Ureter (tissue), 1 donor: ENCODE data around the gene DOLPP1. TPM values are rescaled to one million over a fixed set of nuclear protein-coding genes. Genes with fewer than 3 reads are reported as not detected.
A peak's percentile ranks its signal among the peaks of the same experiment; 100 is the strongest.

Source experiments
- DNase-seq: peaks from one replicate; pipeline ENCODE4 v3.0.0-alpha.2; 2020; ENCODE audit warnings: low spot score
- total RNA-seq: library from RNA; stranded (reverse); gene quantifications from one replicate; pipeline ENCODE4 v1.2.4, GENCODE V29; 2023
- donor health status: DM: yes; HTN: yes; CAD: no.

The DOLPP1 gene
- total RNA-seq, 1 donor from 2014 or later: 18.2 TPM

GRCh38 chr9:129139233-129139992, 58.5 kb downstream of the DOLPP1 start:
- DNase-seq: peak; percentile 92

GRCh38 chr9:129139993-129140396, 59.1 kb downstream of the DOLPP1 start:
- DNase-seq: peak; percentile 95

Other genes starting within 250 kb of the DOLPP1 start
- gene KYAT1, start 199.2 kb upstream of the DOLPP1 start, total RNA-seq: 13.0 TPM
- gene LRRC8A, start 199.0 kb upstream of the DOLPP1 start, total RNA-seq: 37.1 TPM
- gene PHYHD1, start 160.1 kb upstream of the DOLPP1 start, total RNA-seq: 26.6 TPM
- gene DOLK, start 133.5 kb upstream of the DOLPP1 start, total RNA-seq: 14.2 TPM
- gene NUP188, start 133.4 kb upstream of the DOLPP1 start, total RNA-seq: 52.1 TPM
- gene SH3GLB2, start 52.8 kb upstream of the DOLPP1 start, total RNA-seq: 317 TPM
- 58.2 TPM for gene MIGA2, start 44.5 kb upstream of the DOLPP1 start, total RNA-seq
- gene CRAT, start 29.7 kb downstream of the DOLPP1 start, total RNA-seq: 42.1 TPM
- gene PTPA, start 30.3 kb downstream of the DOLPP1 start, total RNA-seq: 143 TPM
- 16.0 TPM for gene IER5L, start 97.2 kb downstream of the DOLPP1 start, total RNA-seq